Endothelial cell of umbilical vein (primary cell): ENCODE measurements around the gene PIGZ. TPM values are rescaled to one million over a fixed set of nuclear protein-coding genes. Genes with fewer than 3 reads are reported as not detected.

Source experiments
- BruUV-seq: library from RNA; stranded (reverse); fragments of 400-500 nt; replicated peaks from 2 replicates; lab custom pipeline; 2021; lab: Mats Ljungman, UMichigan
- CTCF ChIA-PET: fragments of 300-600, 350-600 bp; sonication (Branson Sonifier 250); formaldehyde crosslinking; loops from one replicate; lab custom pipeline; 2021; ENCODE audit warnings: antibody characterized with exemption, inconsistent platforms; lab: Charles Lee
- POLR2A ChIA-PET: fragments of 300-600, 350-600 bp; sonication (Branson Sonifier 250); formaldehyde crosslinking; loops from one replicate; lab custom pipeline; 2021; ENCODE audit warnings: antibody characterized with exemption, inconsistent platforms; lab: Charles Lee
- DNase-seq: peaks from one replicate; pipeline ENCODE4 v3.0.0-alpha.2; 2011; ENCODE audit warnings: low read depth, low spot score
- FAIRE-seq: peaks from 2 replicates; lab custom pipeline; 2011; peaks lifted over from hg19 to GRCh38; lab: Jason Lieb, UNC
- H2AFZ ChIP-seq: 2 replicates; pipeline ENCODE4 v1.6.0; 2012; ENCODE audit warnings: low read depth, low read length, control low read depth, inconsistent platforms
- H3K27ac ChIP-seq: 2 replicates; pipeline ENCODE4 v1.5.1; 2011; ENCODE audit warnings: low read depth, mild to moderate bottlenecking, control low read depth, low read length, moderate library complexity; ENCODE audit not compliant: insufficient read depth
- H3K27me3 ChIP-seq, 2 experiments: 2 replicates each; pipeline versions ENCODE4 v1.6.0 to v1.6.1; 2011; ENCODE audit warnings: low read length in 2 of 2, mixed read lengths in 1 of 2; ENCODE audit not compliant: control insufficient read depth in 2 of 2, insufficient read depth in 2 of 2
- H3K36me3 ChIP-seq, 2 experiments: 2 replicates in 1 of 2; 3 replicates in 1 of 2; pipeline ENCODE4 v1.5.1; 2011; ENCODE audit warnings: low read length in 2 of 2, mild to moderate bottlenecking in 1 of 2, moderate library complexity in 1 of 2; ENCODE audit not compliant: control insufficient read depth in 2 of 2, insufficient read depth in 2 of 2; ENCODE audit errors: extremely low read depth in 1 of 2
- H3K4me1 ChIP-seq: 3 replicates; pipeline ENCODE4 v1.5.1; 2011; ENCODE audit warnings: mild to moderate bottlenecking, low read length; ENCODE audit not compliant: control insufficient read depth, insufficient read depth; ENCODE audit errors: extremely low read depth
- H3K4me2 ChIP-seq: 2 replicates; pipeline ENCODE4 v1.6.1; 2011; ENCODE audit warnings: low read length, control low read depth, mixed read lengths; ENCODE audit not compliant: insufficient read depth
- H3K4me3 ChIP-seq, 3 experiments: fragments of 200-600 bp in 1 of 3; sonication (generic), shearing (Covaris generic) in 1 of 3; replicated peaks in 1 of 3; 2 replicates each; pipeline ENCODE4 v1.5.1; 2011 to 2016; ENCODE audit warnings: control low read depth in 3 of 3, low read length in 3 of 3, mild to moderate bottlenecking in 2 of 3, inconsistent platforms in 1 of 3, low read depth in 1 of 3, moderate library complexity in 1 of 3; ENCODE audit not compliant: insufficient read depth in 1 of 3
- H3K79me2 ChIP-seq: 2 replicates; pipeline ENCODE4 v1.6.0; 2012; ENCODE audit warnings: low read length, inconsistent platforms; ENCODE audit not compliant: control insufficient read depth, insufficient read depth
- H3K9ac ChIP-seq: replicated peaks from 2 replicates; pipeline ENCODE3; 2011; ENCODE audit warnings: low read length, control low read depth; ENCODE audit not compliant: insufficient read depth; ENCODE audit errors: extremely low read depth
- H3K9me1 ChIP-seq: replicated peaks from 3 replicates; pipeline ENCODE4 v1.6.0; 2011; ENCODE audit warnings: mild to moderate bottlenecking, low read length; ENCODE audit not compliant: control insufficient read depth, insufficient read depth; ENCODE audit errors: extremely low read depth
- H3K9me3 ChIP-seq: replicated peaks from 2 replicates; pipeline ENCODE4 v1.5.1; 2012; ENCODE audit warnings: low read length, inconsistent platforms; ENCODE audit not compliant: control insufficient read depth, insufficient read depth
- H4K20me1 ChIP-seq: replicated peaks from 2 replicates; pipeline ENCODE3; 2011; ENCODE audit warnings: mild to moderate bottlenecking, low read length; ENCODE audit not compliant: control insufficient read depth, insufficient read depth; ENCODE audit errors: extremely low read depth
- CTCF ChIP-seq, 2 donors: IDR thresholded peaks; 1 replicate in 1 of 2; 2 replicates in 1 of 2; pipeline ENCODE4 v1.5.1; 2011; ENCODE audit warnings: low read length in 2 of 2, mild to moderate bottlenecking in 2 of 2, moderate library complexity in 2 of 2, control low read depth in 1 of 2, inconsistent platforms in 1 of 2, low read depth in 1 of 2; ENCODE audit not compliant: insufficient read depth in 1 of 2; ENCODE audit errors: extremely low read depth in 1 of 2
- EZH2 ChIP-seq: IDR thresholded peaks from 2 replicates; pipeline ENCODE4 v1.6.1; 2012; ENCODE audit warnings: borderline replicate concordance, low read depth, mild to moderate bottlenecking, moderate library complexity, low read length, inconsistent platforms; ENCODE audit not compliant: severe bottlenecking
- GATA2 ChIP-seq: IDR thresholded peaks from 2 replicates; pipeline ENCODE4 v1.7.0; 2011; ENCODE audit warnings: low read depth, mild to moderate bottlenecking, moderate library complexity, mixed read lengths, low read length; ENCODE audit not compliant: insufficient read length, insufficient read depth
- JUN ChIP-seq: IDR thresholded peaks from 2 replicates; pipeline ENCODE4 v1.6.1; 2011; ENCODE audit warnings: borderline replicate concordance, low read depth; ENCODE audit not compliant: insufficient read length, insufficient read depth
- MAX ChIP-seq: IDR thresholded peaks from 2 replicates; pipeline ENCODE4 v1.6.1; 2011; ENCODE audit not compliant: insufficient read depth, insufficient read length
- MYC ChIP-seq: IDR thresholded peaks from one replicate; pipeline ENCODE4 v1.6.1; 2011; ENCODE audit warnings: mild to moderate bottlenecking, low read depth, low read length
- POLR2A ChIP-seq: IDR thresholded peaks from 2 replicates; pipeline ENCODE4 v1.6.1; 2012; ENCODE audit warnings: low read depth, mild to moderate bottlenecking, control low read depth, low read length
- POLR2AphosphoS5 ChIP-seq: IDR thresholded peaks from 2 replicates; pipeline ENCODE4 v1.6.1; 2012; ENCODE audit warnings: low read depth, mild to moderate bottlenecking, control low read depth, low read length, moderate library complexity; ENCODE audit not compliant: insufficient read depth
- dilution Hi-C: fragments of 300-500 bp; cut with MboI; formaldehyde crosslinking; loops from one replicate; pipeline ENCODE4 v1.15.0; 2019; ENCODE audit warnings: low sequenced_read_pairs; ENCODE audit not compliant: extremely low pct_ligation_motif_present
- intact Hi-C: fragments of 100-400 bp; cut with micrococcal nuclease; formaldehyde crosslinking; loops from one replicate; pipeline ENCODE4 v1.10.0; 2022
- polyA plus RNA-seq, 4 experiments: library from polyadenylated mRNA; depleted of rRNA in 3 of 4; stranded (reverse) in 3 of 4; unstranded in 1 of 4; fragments of >200 nt; gene quantifications; 2 replicates each; pipeline versions ENCODE4 v1.2.1 to v1.2.3, GENCODE V29; 2011 to 2012; ENCODE audit warnings: missing spikeins in 1 of 4
- total RNA-seq: library from RNA; stranded (reverse); gene quantifications from 2 replicates; pipeline ENCODE4 v1.2.3, GENCODE V29; 2021

The PIGZ gene
- total and polyA plus RNA-seq, 2 donors (not counting 3 experiments of a cell fraction or from before 2014, with no cell fraction given), result 6.0 to 6.5 TPM

- POLR2A ChIA-PET, result interaction anchor here (1.2 kb wide), 1 partner anchor 75 kb away, joined by 5 read pairs; no protein-coding TSS in a partner anchor
Observed at GRCh38 chr3:196942226-196942914, 26.3 kb downstream of the PIGZ start, which contains the start of gene NCBP2. Gene NCBP2 (minus strand): TSS chr3:196942528. CDS start chr3:196942503, 25 bp downstream.

More at GRCh38 chr3:196942226-196942914, 26.3 kb downstream of the PIGZ start, which contains the start of gene NCBP2:
- Histone ChIP-seq H3K27me3 (no peaks in the 10 kb centered on the region), H3K36me3 (peaks cover 2 to 5% of the 10 kb centered on the region in 2 experiments), H3K9ac (peak within 1 kb of the TSS; percentile 87), H3K79me2 (peaks cover 51% of the 10 kb centered on the region), H3K9me3 (no peaks in the 10 kb centered on the region), H3K4me3 (peak within 1 kb of the TSS; percentile 73 to 93 (median 85)), H3K9me1 (no peaks in the 10 kb centered on the region), H4K20me1 (no peaks in the 10 kb centered on the region), H3K27ac (peak within 1 kb of the TSS; percentile 76), H3K4me1 (peaks cover 16% of the 10 kb centered on the region), H2AFZ (peak within 1 kb of the TSS; percentile 41), H3K4me2 (peak within 1 kb of the TSS; percentile 90)
- FAIRE-seq, result peak; percentile 93
- DNase-seq, result peak; percentile 98
- CTCF ChIA-PET, result interaction anchor here (0.5 to 2.6 kb wide), 6 partner anchors 27 to 420 kb away, joined by 3 to 15 read pairs (median 10); partner anchors contain the start of genes PAK2 and SENP5
- intact Hi-C loops, result loop anchor here (1.0 to 2.0 kb wide), 5 partner anchors 26 to 414 kb away; partner anchors contain the start of genes FBXO45, PIGZ, SENP5 and WDR53
- dilution Hi-C loops, result no loop called here
- no TSS peak for BruUV-seq
- TF ChIP-seq CTCF (IDR thresholded peaks at IDR 0.05; ENCODE audit: extremely low read depth in 1 of 2, insufficient read depth in 1 of 2, low read depth in 1 of 2, low read length in 2 of 2) (peak; percentile 64 to 81), JUN (no peak), EZH2 (no peak), POLR2A (peak; percentile 90), POLR2AphosphoS5 (peak; percentile 94), GATA2 (no peak), MAX (peak; percentile 90), MYC (peak; percentile 96)
